ENCODE data around the gene NOTCH4. TPM values are rescaled to one million over a fixed set of nuclear protein-coding genes. Genes with fewer than 3 reads are reported as not detected.
A peak's percentile ranks its signal among the peaks of the same experiment; 100 is the strongest.

NOTCH4 gene
- total and polyA plus RNA-seq, 2 of the 4 experiments (the other 2 are of a cell fraction): 0.96 to 1.3 TPM

DNA sequence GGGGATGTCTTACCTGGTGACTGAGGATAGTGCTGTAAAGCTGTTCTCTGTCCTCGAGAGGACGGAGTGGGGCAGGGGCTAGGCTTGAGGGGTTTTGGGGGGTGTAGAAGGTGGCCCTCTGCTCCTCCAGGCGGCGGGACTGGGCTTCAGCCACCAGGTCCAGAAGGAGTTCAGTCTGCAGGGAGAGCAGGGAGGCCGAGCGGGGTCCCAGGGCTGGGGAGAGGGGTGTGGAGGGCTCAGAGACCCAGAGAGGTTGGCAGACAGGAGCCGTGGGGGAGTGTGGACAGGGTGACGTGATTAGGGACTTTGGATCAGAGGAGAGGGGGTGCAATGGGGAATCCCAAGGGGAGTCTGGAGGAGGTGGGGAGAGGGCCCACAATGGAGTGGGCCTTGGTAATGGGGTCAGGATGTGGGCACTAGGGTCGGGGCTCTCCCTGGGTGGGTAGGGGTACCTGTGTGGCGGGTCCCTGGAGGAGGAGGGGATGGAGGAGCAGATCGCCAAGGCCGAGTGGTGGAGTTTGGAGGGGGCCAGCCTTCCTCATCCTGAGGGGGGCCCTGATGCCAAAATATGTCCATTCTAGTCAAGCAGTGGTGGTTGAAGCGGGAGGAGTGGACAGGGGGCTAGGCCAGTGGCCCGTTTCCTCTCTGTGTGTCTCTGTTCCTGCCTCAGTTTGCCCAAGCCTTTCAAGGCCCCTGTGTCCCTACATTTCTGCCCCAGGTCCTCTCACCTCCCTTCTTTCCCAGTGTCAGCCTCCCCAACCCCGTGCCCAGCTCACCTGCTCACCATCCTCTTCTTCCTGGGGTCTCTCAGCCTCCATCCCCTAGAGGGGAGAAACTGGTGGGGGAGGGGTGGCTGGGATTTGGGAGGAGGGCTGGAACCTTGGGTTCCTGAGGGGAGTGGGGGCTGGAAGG lies 31.9 kb downstream of the NOTCH4 start:
- WGBS, 2 experiments (ENCODE audit: extremely low coverage in 2 of 2, insufficient read length in 1 of 2): 70% methylated on average over 3 of the region's 15 CpGs; no CpG with 5 or more reads in 1 of the 2 experiments
- H2AFZ ChIP-seq (replicated peaks; ENCODE audit: low read length, poor library complexity): peak overlapping the region; percentile 9
- TF ChIP-seq SMC3 (IDR thresholded peaks at IDR 0.05; ENCODE audit: low read depth, low read length) (no peak), POLR2A (IDR thresholded peaks at IDR 0.05; ENCODE audit: low read depth, low read length) (no peak), RCOR1 (IDR thresholded peaks at IDR 0.05; ENCODE audit: insufficient replicate concordance, low read length) (no peak), MAFK (IDR thresholded peaks at IDR 0.05; ENCODE audit: low read depth, low read length) (no peak), RFX5 (IDR thresholded peaks at IDR 0.05; ENCODE audit: low read depth, low read length) (no peak), MXI1 (IDR thresholded peaks at IDR 0.05; ENCODE audit: borderline replicate concordance, low read depth, low read length) (no peak), CEBPB (IDR thresholded peaks at IDR 0.05; ENCODE audit: low read depth, low read length) (no peak), CHD1 (IDR thresholded peaks at IDR 0.05; ENCODE audit: low read depth, low read length) (no peak), FOS (IDR thresholded peaks at IDR 0.05; ENCODE audit: low read depth, low read length) (no peak), BHLHE40 (IDR thresholded peaks at IDR 0.05; ENCODE audit: low read depth, low read length) (no peak), NFE2L2 (IDR thresholded peaks at IDR 0.05; ENCODE audit: low read depth, low read length) (no peak)
- TF ChIP-seq, protein P1, sequence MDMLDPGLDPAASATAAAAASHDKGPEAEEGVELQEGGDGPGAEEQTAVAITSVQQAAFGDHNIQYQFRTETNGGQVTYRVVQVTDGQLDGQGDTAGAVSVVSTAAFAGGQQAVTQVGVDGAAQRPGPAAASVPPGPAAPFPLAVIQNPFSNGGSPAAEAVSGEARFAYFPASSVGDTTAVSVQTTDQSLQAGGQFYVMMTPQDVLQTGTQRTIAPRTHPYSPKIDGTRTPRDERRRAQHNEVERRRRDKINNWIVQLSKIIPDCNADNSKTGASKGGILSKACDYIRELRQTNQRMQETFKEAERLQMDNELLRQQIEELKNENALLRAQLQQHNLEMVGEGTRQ (IDR thresholded peaks at IDR 0.05; ENCODE audit: low read depth, low read length): no peak
- TF ChIP-seq, protein P2, sequence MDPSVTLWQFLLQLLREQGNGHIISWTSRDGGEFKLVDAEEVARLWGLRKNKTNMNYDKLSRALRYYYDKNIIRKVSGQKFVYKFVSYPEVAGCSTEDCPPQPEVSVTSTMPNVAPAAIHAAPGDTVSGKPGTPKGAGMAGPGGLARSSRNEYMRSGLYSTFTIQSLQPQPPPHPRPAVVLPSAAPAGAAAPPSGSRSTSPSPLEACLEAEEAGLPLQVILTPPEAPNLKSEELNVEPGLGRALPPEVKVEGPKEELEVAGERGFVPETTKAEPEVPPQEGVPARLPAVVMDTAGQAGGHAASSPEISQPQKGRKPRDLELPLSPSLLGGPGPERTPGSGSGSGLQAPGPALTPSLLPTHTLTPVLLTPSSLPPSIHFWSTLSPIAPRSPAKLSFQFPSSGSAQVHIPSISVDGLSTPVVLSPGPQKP (IDR thresholded peaks at IDR 0.05; ENCODE audit: borderline replicate concordance, low read depth, low read length): no peak
- TF ChIP-seq, protein P3, sequence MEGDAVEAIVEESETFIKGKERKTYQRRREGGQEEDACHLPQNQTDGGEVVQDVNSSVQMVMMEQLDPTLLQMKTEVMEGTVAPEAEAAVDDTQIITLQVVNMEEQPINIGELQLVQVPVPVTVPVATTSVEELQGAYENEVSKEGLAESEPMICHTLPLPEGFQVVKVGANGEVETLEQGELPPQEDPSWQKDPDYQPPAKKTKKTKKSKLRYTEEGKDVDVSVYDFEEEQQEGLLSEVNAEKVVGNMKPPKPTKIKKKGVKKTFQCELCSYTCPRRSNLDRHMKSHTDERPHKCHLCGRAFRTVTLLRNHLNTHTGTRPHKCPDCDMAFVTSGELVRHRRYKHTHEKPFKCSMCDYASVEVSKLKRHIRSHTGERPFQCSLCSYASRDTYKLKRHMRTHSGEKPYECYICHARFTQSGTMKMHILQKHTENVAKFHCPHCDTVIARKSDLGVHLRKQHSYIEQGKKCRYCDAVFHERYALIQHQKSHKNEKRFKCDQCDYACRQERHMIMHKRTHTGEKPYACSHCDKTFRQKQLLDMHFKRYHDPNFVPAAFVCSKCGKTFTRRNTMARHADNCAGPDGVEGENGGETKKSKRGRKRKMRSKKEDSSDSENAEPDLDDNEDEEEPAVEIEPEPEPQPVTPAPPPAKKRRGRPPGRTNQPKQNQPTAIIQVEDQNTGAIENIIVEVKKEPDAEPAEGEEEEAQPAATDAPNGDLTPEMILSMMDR (conservative IDR thresholded peaks at IDR 0.05; ENCODE audit: low read depth, low read length): no peak

More for the DNA sequence above, 31.9 kb downstream of the NOTCH4 start:
- Histone ChIP-seq H3K14ac (replicated peaks; ENCODE audit: low read depth, low read length) (peak overlapping the region; percentile 41; the same call in 1 of the 2 replicates), H3K18ac (ENCODE audit: low read depth, low read length) (peak overlapping the region; percentile 72), H3K4me2 (ENCODE audit: low read depth, low read length) (peak overlapping the region; percentile 67), H2BK15ac (ENCODE audit: low read depth, low read length) (peak overlapping the region; percentile 70), H4K20me1 (ENCODE audit: insufficient read depth, low read length) (no peaks in the 10 kb centered on the region), H3K4me3 (ENCODE audit: insufficient read depth, low read depth, low read length) (no peak overlapping the region), H3K56ac (ENCODE audit: extremely low read depth, insufficient read depth, low read length) (no peak overlapping the region), H3K9me1 (ENCODE audit: insufficient read depth, low read length) (peaks cover 23% of the 10 kb centered on the region), H3K36me3 (ENCODE audit: control insufficient read depth, insufficient read depth, low read length) (peaks cover 11% of the 10 kb centered on the region), H2BK5ac (ENCODE audit: low read depth, low read length, poor library complexity, severe bottlenecking) (peak overlapping the region; percentile 95), H3K27ac (ENCODE audit: insufficient read depth, low read length) (peak overlapping the region; percentile 77), H2AK5ac (ENCODE audit: low read depth, low read length) (peak overlapping the region; percentile 100), H3K79me1 (ENCODE audit: low read depth in 1 of 2, low read length in 2 of 2) (peaks cover 24 to 65% of the 10 kb centered on the region in 2 experiments), H4K5ac (ENCODE audit: low read depth, low read length) (peak overlapping the region; percentile 95), H3K4ac (ENCODE audit: low read depth, low read length) (peak overlapping the region; percentile 98), H3K9ac (ENCODE audit: low read depth, low read length) (no peak overlapping the region), H4K91ac (ENCODE audit: insufficient read depth, low read depth, low read length) (peak overlapping the region; percentile 97), H3K27me3 (ENCODE audit: control insufficient read depth, insufficient read depth, low read length) (no peaks in the 10 kb centered on the region), H4K8ac (ENCODE audit: low read depth in 2 of 2, low read length in 2 of 2) (peak overlapping the region; percentile 77 to 97), H2BK120ac (ENCODE audit: low read depth, low read length) (peak overlapping the region; percentile 85), H3K23ac (ENCODE audit: low read depth, low read length) (no peak overlapping the region), H2BK20ac (ENCODE audit: low read depth, low read length) (peak overlapping the region; percentile 75), H3K4me1 (ENCODE audit: control insufficient read depth, insufficient read depth, low read length) (peaks cover 15% of the 10 kb centered on the region), H2AK9ac (replicated peaks; ENCODE audit: low read depth, low read length, poor library complexity) (peak overlapping the region; percentile 98), H3K9me3 (ENCODE audit: control insufficient read depth, insufficient read depth, low read length) (no peaks in the 10 kb centered on the region)
- POLR2A ChIA-PET (ENCODE audit: unreplicated experiment): no interaction called here
- in situ Hi-C loops (cut with MboI; ENCODE audit: low sequenced_read_pairs): loop anchor here (5.0 to 25.0 kb wide), 2 partner anchors 75 to 770 kb away; partner anchors contain the start of genes BRD2 and HLA-DMA
- CTCF ChIA-PET: no interaction called here
- dilution Hi-C loops (cut with HindIII; ENCODE audit: low sequenced_read_pairs, unreplicated experiment): no loop called here
- no TSS peak for BruUV-seq (replicated peaks)
- DNase-seq: no peak
- intact Hi-C loops (cut with micrococcal nuclease): no loop called here
- ATAC-seq (ENCODE audit: low read depth): no peak
